Stimulated activated naive CD8-positive, alpha-beta T cell treated with anti-CD3 and anti-CD28 coated beads, Interleukin-15, Interleukin-2, amounts not matched to agents 100 ng/mL and 50 ng/mL, for 24 hours (primary cell): Measurements from ENCODE around the gene RTN4RL1.
A peak's percentile ranks its signal among the peaks of the same experiment; 100 is the strongest.

Experiments used
- H3K27ac Mint-ChIP-seq: one replicate; pipeline ENCODE4 v1.8.0; 2021; ENCODE audit warnings: mild to moderate bottlenecking, mixed read lengths
- H3K27me3 Mint-ChIP-seq: one replicate; pipeline ENCODE4 v1.8.0; 2021; ENCODE audit warnings: mixed read lengths
- H3K36me3 Mint-ChIP-seq: one replicate; pipeline ENCODE4 v1.8.0; 2021; ENCODE audit warnings: low read depth, mixed read lengths
- H3K4me1 Mint-ChIP-seq: one replicate; pipeline ENCODE4 v1.8.0; 2021; ENCODE audit warnings: low read depth, mixed read lengths
- H3K4me3 Mint-ChIP-seq: one replicate; pipeline ENCODE4 v1.8.0; 2021; ENCODE audit warnings: mild to moderate bottlenecking, mixed read lengths
- H3K9me3 Mint-ChIP-seq: one replicate; pipeline ENCODE4 v1.8.0; 2021; ENCODE audit warnings: mixed read lengths

Gene RTN4RL1

DNA sequence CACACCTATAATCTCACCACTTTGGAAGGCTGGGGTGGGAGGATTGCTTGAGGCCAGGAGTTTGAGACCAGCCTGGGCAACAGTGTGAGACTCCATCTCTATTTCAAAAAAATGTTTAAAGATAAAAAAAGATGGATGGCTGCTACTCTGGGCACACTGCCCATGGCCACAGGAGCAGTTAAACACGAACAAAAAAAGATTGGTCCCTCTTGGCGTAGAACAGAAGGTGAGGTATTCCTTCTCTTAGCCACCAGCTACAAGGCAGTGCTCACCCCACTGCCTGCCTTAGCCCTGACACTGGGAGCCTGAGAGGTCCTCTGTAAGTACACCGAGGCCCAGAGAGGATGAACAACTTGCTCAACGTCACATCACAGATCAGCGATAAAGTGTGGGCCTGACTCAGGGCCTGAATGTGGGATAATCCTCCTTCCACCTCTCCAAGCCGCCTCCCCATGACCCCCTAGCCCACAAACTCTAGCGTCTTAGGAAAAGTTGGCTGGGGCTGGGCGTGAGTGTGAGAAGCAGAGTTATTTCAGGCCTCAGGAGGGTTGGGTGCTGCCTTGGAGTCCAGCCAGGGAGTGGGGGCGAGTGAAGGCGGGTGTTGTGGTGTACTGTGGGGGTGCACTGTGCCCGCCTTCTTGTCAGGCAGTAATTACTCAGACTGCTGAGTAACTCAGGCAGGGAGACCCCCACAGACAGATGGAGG lies 2.5 kb upstream of the RTN4RL1 start:
- no peaks in the 10 kb centered on the region for H3K36me3 Mint-ChIP-seq
- H3K27me3 Mint-ChIP-seq, result peaks cover 33% of the 10 kb centered on the region
- H3K27ac Mint-ChIP-seq, result peak overlapping the region; percentile 52
- H3K4me1 Mint-ChIP-seq, result peaks cover 31% of the 10 kb centered on the region
- no peaks in the 10 kb centered on the region for H3K9me3 Mint-ChIP-seq
- no peak overlapping the region for H3K4me3 Mint-ChIP-seq

DNA sequence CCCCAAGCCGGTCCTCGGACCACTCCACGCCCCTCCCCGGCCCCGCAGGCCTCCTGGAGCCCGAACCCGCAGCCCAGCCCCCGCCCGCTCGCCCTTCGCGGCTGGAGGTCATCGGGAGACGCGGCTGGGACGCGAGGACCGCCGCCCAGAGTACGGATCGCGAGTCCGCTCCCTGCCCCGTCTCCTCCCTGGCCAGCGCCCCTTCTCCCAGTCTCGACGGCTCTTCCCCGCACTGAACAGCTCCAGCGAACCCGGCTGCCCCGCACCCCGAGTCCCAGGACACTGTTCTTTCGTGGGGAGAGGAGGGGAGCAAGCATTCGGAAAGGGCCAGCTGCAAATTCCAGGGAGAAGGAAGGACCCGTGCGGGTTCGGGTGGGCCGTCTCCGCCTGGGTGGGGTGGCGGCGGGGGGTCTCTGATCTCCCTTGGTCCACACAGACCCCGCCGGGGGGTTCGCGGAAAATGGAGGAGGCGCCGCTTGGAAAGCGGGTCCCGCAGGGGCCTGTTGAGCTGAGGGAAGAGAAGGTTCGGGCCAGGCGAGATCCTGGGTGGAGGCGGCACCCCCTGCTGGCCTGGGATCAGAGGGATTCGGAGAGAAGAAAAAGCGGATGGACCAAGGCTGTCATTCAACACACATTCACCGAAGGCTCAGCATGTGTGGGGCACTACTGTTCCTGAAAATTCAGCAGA lies 632 bp upstream of the RTN4RL1 start:
- peak overlapping the region; percentile 71 for H3K4me3 Mint-ChIP-seq
- H3K27ac Mint-ChIP-seq, result no peak overlapping the region
- H3K27me3 Mint-ChIP-seq, result peaks cover 41% of the 10 kb centered on the region
- no peaks in the 10 kb centered on the region for H3K36me3 Mint-ChIP-seq
- no peaks in the 10 kb centered on the region for H3K9me3 Mint-ChIP-seq
- H3K4me1 Mint-ChIP-seq, result peaks cover 20% of the 10 kb centered on the region

DNA sequence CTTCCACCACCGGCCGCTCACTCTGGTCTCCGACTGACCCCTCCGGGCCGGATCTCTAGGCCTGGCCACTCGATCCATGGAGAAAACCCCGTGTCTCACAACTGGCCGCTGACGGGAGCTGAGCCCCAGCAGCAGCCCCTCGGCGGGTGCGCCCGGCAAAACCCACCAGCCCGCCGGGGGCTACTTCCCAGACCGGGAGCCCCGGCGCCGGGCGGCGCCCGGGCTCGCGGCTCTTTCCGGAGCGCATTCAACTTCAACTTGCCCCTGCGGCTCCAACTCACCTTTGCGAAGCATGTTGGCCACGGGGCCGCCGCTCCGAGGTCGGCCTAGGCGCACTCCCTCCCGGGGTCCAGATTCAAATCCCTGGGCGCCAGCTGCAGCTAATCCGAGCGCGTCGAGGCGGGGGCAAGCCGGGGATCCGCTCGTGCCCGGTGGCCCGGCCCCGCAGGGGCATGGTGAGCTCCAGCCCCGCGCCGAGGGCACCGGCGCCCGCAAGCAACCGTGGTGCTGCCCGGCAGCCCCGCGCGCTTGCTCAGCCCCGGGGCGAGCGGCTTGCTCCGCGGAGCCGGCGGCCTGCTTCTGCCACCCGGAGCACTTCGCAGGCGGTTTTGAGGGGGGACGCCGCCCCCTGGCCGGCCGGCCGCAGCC lies 438 bp downstream of the RTN4RL1 start:
- Mint-ChIP-seq H3K9me3 (no peaks in the 10 kb centered on the region), H3K27me3 (peaks cover 41% of the 10 kb centered on the region), H3K27ac (no peak overlapping the region), H3K4me1 (peaks cover 19% of the 10 kb centered on the region), H3K4me3 (peak overlapping the region; percentile 75), H3K36me3 (no peaks in the 10 kb centered on the region)

DNA sequence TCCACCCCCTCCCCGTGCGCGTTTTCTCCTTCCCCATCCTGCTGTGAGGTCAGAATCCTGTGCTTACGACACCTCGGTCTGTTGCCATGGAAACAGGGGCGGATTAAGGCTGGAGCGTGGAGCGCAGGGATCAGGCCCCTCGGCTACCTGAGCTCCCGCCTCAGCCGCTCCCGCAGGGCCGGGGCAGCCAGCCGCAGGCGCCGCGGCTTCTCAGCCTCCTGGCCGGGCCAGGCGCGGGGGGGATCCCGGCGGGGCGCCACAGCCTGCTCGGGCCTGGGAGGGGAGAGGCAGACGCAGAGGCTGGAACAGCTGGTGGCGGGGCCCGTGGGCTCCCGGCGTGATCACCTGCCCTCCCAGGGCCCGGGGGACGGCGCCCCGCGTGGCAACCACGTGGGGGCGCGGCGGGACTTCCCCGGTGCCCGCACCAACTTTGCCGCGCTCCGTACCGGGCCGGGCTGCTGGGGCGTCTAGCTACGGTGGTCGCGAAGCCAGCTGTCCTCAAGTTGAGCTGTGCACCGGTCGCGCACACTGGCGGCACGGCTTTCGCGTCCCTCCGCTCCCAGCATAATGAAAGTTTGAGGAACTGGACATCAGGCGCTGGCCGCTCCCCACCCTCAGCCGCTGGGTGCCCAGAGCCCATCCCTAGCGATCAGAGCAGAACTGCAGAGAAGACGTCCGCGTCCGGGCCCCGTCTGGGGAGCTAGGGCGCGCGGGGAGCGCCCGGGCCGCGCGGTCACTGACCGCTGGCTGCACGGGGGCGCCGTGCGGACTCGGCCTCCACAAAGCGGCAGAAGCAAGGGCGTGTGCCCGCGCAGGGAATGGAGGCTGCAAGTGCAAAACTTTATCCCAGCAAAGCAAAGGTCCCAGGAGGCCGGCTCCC lies 1.2 kb downstream of the RTN4RL1 start:
- Mint-ChIP-seq H3K36me3 (no peaks in the 10 kb centered on the region), H3K4me1 (peaks cover 19% of the 10 kb centered on the region), H3K27ac (no peak overlapping the region), H3K27me3 (peaks cover 46% of the 10 kb centered on the region), H3K4me3 (peak overlapping the region; percentile 75), H3K9me3 (no peaks in the 10 kb centered on the region)

DNA sequence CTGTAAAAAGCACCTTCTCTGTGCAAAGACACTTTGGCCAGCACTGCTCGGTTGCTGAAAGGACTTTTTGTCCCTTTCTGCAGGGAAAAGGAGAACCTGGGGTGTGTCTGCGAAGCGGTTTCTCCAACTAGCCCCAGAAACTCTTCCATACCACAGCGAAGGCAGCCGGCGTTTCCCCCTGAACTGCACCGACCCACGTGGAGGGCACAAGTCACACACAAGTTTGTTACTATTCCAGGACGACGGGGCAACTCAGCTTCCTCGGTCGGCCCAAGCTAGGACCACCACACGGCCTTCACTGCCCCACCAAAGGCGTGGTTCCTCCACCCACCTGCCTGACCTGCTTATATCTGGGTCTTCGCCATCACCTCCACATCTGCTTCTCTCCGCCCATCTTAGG lies 1.9 kb downstream of the RTN4RL1 start:
- Mint-ChIP-seq H3K27me3 (peaks cover 43% of the 10 kb centered on the region), H3K36me3 (no peaks in the 10 kb centered on the region), H3K27ac (no peak overlapping the region), H3K9me3 (no peaks in the 10 kb centered on the region), H3K4me1 (peaks cover 19% of the 10 kb centered on the region), H3K4me3 (no peak overlapping the region)

DNA sequence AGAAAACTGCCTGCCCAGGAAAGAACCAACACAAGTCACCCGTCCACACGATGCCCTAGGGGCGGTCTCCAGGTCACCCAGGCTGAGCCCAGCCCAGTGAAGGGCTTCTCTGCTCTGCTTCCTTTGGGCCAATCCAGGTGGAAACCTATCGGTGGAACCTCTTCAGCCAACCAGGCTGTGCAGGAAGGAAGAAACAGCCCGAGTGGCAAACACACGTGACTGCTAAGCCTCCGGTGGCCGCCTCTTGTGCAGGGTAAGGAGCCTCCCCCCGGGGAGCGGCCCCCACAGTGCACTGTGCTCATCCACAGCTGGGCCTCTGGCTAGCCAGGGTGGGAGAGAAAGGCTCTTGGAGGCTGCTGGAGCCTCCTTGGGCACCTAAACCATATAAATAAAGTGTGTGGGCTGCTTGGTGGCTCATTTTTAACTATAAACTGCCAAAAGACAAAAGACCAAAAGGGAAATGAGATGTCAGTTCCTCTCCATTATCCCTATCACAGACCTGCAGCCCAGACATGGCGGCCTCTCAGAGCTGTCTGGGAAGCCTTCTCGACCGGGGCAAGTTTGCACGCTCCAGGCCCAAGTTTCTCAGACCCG lies 2.4 kb downstream of the RTN4RL1 start:
- Mint-ChIP-seq H3K27me3 (peaks cover 42% of the 10 kb centered on the region), H3K27ac (no peak overlapping the region), H3K4me1 (peaks cover 17% of the 10 kb centered on the region), H3K9me3 (no peaks in the 10 kb centered on the region), H3K36me3 (no peaks in the 10 kb centered on the region), H3K4me3 (no peak overlapping the region)

DNA sequence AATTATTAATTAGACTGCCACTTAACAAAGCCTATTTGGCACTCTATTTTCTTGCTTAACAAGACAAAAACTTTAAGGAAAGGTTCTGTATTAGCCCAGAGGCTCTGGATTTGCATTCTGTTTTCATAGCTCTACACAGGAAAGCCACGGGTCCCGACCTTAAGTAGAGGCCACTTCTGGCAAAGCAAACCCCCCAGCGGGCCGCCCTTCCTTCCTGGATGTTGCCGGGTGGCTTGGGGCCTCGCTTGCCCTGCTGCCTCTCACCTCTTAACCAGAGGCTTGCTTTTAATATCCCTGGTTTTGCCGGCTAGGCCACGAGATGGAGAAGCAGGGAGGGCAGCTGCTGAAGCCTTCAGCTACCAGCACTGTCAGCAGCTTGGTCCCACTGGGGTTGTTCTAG lies 4.4 kb downstream of the RTN4RL1 start:
- Mint-ChIP-seq H3K27ac (no peak overlapping the region), H3K4me1 (peaks cover 8% of the 10 kb centered on the region), H3K27me3 (peaks cover 25% of the 10 kb centered on the region), H3K36me3 (no peaks in the 10 kb centered on the region), H3K4me3 (no peak overlapping the region), H3K9me3 (no peaks in the 10 kb centered on the region)

DNA sequence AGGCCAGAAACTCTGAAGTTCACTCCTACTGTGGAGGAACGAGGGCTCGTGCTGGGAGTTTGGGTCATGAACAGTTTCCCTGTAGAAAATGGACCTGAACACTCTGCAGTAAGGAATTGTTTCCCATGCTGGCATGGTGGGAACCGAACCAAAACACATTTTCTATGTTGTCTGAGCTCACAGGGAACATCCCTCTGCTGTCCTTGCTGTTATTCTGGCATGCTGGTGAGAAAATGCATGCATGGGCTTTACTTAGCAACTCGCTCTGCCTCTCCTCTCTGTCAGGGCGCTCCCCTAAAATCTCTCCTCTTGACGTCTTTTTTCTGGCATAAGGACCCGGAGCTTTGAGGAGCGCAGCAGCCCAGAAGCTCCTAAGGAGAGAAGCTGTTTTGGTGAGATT lies 5.4 kb downstream of the RTN4RL1 start:
- Mint-ChIP-seq H3K4me1 (peaks cover 3% of the 10 kb centered on the region), H3K36me3 (no peaks in the 10 kb centered on the region), H3K9me3 (no peaks in the 10 kb centered on the region)

DNA sequence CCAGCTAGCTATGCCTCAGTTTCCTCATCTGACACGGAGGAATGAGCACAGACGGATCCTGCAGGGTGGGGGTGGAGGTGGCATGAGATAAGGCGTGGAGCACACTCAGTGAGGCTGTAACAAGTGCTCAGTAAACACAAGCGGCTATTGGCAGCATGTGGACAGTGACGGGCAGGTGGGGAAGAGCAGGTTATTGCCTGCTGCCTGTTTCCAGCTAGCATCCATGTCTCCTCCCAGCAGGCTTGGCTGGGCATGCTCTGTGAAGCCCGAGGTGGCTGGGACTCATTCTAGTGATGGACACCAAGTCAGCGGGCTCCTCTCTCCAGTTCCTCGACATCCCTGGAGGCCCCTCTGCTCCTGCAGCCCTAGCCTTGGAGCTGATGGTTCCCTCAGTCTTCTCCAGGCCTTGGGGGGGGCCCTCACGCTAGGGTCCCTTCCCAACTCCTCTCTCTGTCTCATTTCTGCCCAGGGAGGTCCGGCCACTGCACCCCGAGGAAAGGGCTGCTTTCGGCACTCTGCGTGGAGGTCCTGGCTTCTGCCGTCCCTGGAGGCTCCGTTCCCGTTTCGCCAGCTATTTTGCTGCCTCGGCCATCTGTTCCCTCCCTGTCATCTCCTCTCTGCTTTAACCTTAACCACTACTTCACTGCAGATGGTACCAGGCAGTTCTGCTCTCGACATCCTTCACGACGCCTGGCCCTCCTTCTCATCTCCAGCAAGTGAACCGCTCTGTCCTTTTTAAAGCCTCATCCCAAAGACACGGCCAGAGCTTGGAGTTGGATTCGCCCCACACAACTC lies 6.2 kb downstream of the RTN4RL1 start:
- Mint-ChIP-seq H3K27me3 (peaks cover 28% of the 10 kb centered on the region), H3K4me3 (no peak overlapping the region), H3K36me3 (no peaks in the 10 kb centered on the region), H3K27ac (no peak overlapping the region), H3K9me3 (peaks cover 3% of the 10 kb centered on the region), H3K4me1 (no peaks in the 10 kb centered on the region)

More for the DNA sequence above, 5.4 kb downstream of the RTN4RL1 start:
- no peak overlapping the region for H3K27ac Mint-ChIP-seq
- H3K4me3 Mint-ChIP-seq, result no peak overlapping the region
- H3K27me3 Mint-ChIP-seq, result peaks cover 30% of the 10 kb centered on the region

DNA sequence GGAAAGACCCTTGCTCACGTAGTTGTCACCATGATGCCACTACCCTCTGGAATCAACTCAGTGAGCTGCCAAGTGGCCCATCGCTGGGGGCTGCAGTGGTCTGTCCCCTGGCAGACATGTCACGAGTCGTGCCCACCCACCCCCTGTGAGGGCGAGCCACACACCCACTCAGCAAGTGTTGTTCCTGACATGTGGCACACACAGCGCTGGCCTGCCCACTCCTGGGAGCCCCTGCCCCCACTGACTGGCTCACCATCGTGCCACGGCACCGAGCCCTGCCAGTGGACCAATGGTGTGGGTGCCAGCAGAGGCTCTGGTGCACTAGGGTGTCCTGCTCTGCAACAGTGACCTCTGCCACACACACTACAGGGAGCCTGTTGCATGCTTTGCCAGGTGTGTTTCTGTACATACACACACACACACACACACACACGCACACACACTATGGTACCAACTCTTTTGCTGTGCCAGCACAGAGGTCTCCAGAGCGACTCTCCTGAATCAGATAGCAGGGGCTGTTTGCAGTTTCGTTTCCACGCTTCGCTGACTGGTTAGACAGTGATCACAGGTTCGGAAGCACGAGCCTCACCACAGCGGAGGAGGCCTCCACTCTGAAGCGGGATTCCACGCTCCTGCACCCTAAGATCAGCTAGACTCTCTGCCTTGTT lies 7.7 kb downstream of the RTN4RL1 start:
- peaks cover 3% of the 10 kb centered on the region for H3K9me3 Mint-ChIP-seq
- H3K27ac Mint-ChIP-seq, result no peak overlapping the region
- H3K4me3 Mint-ChIP-seq, result no peak overlapping the region
- H3K36me3 Mint-ChIP-seq, result no peaks in the 10 kb centered on the region
- peaks cover 22% of the 10 kb centered on the region for H3K27me3 Mint-ChIP-seq
- no peaks in the 10 kb centered on the region for H3K4me1 Mint-ChIP-seq

DNA sequence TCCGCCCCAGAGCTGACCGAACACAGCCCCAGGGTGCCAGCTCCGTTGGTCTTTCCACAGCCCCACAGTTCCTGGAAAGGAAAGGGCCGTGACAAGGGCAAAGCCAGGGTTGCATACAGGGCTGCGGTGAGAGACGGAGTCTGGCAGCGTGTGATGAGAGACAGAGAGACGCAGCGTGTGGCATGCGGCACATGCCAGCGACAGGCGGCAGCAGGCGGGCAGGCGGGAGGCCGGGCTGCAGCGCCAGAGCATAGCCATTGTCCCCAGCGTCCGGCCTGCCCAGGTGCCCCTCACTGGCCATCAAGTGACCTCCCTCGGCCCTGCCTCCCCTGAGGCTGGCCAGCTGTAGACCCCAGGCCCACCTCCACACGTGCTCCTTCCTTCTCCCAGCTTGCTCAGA lies 8.6 kb downstream of the RTN4RL1 start:
- Mint-ChIP-seq H3K27ac (no peak overlapping the region), H3K4me1 (no peaks in the 10 kb centered on the region), H3K36me3 (no peaks in the 10 kb centered on the region), H3K4me3 (no peak overlapping the region), H3K9me3 (peaks cover 3% of the 10 kb centered on the region), H3K27me3 (peaks cover 21% of the 10 kb centered on the region)

DNA sequence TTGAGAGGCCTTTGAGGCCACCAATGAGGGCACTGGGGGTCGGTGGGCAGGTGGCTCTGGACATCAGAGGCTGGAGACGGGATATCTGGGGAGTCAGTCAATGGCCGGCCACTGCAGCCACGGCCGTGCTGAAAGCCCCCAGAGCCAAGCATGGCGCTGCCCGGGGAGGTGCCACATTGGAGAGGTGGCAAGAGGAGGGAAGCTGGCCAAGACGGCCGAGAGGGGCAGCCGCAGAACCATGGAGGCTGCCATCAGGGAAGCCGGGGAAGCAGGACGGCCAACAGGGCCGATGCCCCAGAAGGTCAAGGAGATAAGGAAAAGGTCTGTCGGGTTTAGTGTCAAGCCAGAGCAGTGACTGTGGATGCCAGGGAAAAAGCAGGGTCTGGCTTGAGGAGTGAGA lies 9.8 kb downstream of the RTN4RL1 start:
- no peak overlapping the region for H3K27ac Mint-ChIP-seq
- no peaks in the 10 kb centered on the region for H3K4me1 Mint-ChIP-seq
- peaks cover 17% of the 10 kb centered on the region for H3K27me3 Mint-ChIP-seq
- no peak overlapping the region for H3K4me3 Mint-ChIP-seq
- peaks cover 3% of the 10 kb centered on the region for H3K9me3 Mint-ChIP-seq
- no peaks in the 10 kb centered on the region for H3K36me3 Mint-ChIP-seq

DNA sequence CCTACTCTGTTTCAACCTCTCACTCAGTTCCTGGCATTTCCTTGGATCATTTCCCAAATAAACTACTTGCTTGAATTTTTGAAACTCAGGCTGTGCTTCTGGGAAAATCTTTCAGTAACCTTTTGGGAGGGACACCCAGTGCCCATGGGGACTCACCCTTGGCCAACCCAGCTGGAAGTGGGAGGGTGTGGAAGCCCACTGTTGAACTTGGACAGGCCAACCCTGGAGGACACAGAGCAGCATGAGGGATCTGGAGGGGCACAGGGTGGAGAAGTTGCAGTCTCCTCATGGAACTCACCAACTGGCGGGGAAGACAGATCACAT lies 11.2 kb downstream of the RTN4RL1 start:
- Mint-ChIP-seq H3K27me3 (peaks cover 12% of the 10 kb centered on the region), H3K4me1 (no peaks in the 10 kb centered on the region), H3K27ac (no peak overlapping the region), H3K4me3 (no peak overlapping the region), H3K36me3 (no peaks in the 10 kb centered on the region), H3K9me3 (peaks cover 3% of the 10 kb centered on the region)
